Embryonic facial prominence (tissue), 1 donor: ENCODE measurements around the gene C11orf24.
A peak's percentile ranks its signal among the peaks of the same experiment; 100 is the strongest.

ENCODE experiments used
- DNase-seq: peaks from one replicate; pipeline ENCODE4 v3.0.0-alpha.2; 2016; ENCODE audit errors: extremely low spot score

C11orf24 gene

GRCh38 chr11:68270196-68271022, 1.4 kb downstream of the C11orf24 start:
- no peak for DNase-seq

- DNase-seq = no peak
Observed at GRCh38 chr11:68269414-68270081, 2.2 kb downstream of the C11orf24 start.

GRCh38 chr11:68267881-68268240, 3.9 kb downstream of the C11orf24 start:
- no peak for DNase-seq

GRCh38 chr11:68266936-68267880, 4.6 kb downstream of the C11orf24 start:
- no peak for DNase-seq

GRCh38 chr11:68266121-68266891, 5.5 kb downstream of the C11orf24 start:
- DNase-seq = no peak

GRCh38 chr11:68264741-68265540, 6.8 kb downstream of the C11orf24 start:
- no peak for DNase-seq

- DNase-seq = no peak
Observed at GRCh38 chr11:68264244-68264643, 7.5 kb downstream of the C11orf24 start.

GRCh38 chr11:68263444-68264035, 8.2 kb downstream of the C11orf24 start:
- no peak for DNase-seq

- DNase-seq = no peak
Observed at GRCh38 chr11:68262544-68262827, 9.3 kb downstream of the C11orf24 start.

GRCh38 chr11:68261749-68262543, 9.8 kb downstream of the C11orf24 start:
- DNase-seq = no peak

- no peak for DNase-seq
Observed at GRCh38 chr11:68261006-68261405, 10.8 kb downstream of the C11orf24 start.

GRCh38 chr11:68260484-68260883, 11.3 kb downstream of the C11orf24 start:
- DNase-seq = no peak

- no peak for DNase-seq
Observed at GRCh38 chr11:68259122-68259959, 12.4 kb downstream of the C11orf24 start.

GRCh38 chr11:68258363-68258765, 13.4 kb downstream of the C11orf24 start:
- DNase-seq = no peak

GRCh38 chr11:68257477-68258362, 14.1 kb downstream of the C11orf24 start:
- DNase-seq = peak; percentile 46

GRCh38 chr11:68256331-68256741, 15.4 kb downstream of the C11orf24 start:
- no peak for DNase-seq

- no peak for DNase-seq
Observed at GRCh38 chr11:68255526-68255925, 16.2 kb downstream of the C11orf24 start.

GRCh38 chr11:68254421-68254820, 17.4 kb downstream of the C11orf24 start:
- no peak for DNase-seq
